Endothelial cell of umbilical vein (primary cell): ENCODE measurements around the gene KRT86. TPM values are rescaled to one million over a fixed set of nuclear protein-coding genes. Genes with fewer than 3 reads are reported as not detected.

Source experiments
- BruUV-seq: library from RNA; stranded (reverse); fragments of 400-500 nt; replicated peaks from 2 replicates; lab custom pipeline; 2021; lab: Mats Ljungman, UMichigan
- CTCF ChIA-PET: fragments of 300-600, 350-600 bp; sonication (Branson Sonifier 250); formaldehyde crosslinking; loops from one replicate; lab custom pipeline; 2021; ENCODE audit warnings: antibody characterized with exemption, inconsistent platforms; lab: Charles Lee
- POLR2A ChIA-PET: fragments of 300-600, 350-600 bp; sonication (Branson Sonifier 250); formaldehyde crosslinking; loops from one replicate; lab custom pipeline; 2021; ENCODE audit warnings: antibody characterized with exemption, inconsistent platforms; lab: Charles Lee
- DNase-seq: peaks from one replicate; pipeline ENCODE4 v3.0.0-alpha.2; 2011; ENCODE audit warnings: low read depth, low spot score
- FAIRE-seq: peaks from 2 replicates; lab custom pipeline; 2011; peaks lifted over from hg19 to GRCh38; lab: Jason Lieb, UNC
- H2AFZ ChIP-seq: 2 replicates; pipeline ENCODE4 v1.6.0; 2012; ENCODE audit warnings: low read depth, low read length, control low read depth, inconsistent platforms
- H3K27ac ChIP-seq: 2 replicates; pipeline ENCODE4 v1.5.1; 2011; ENCODE audit warnings: low read depth, mild to moderate bottlenecking, control low read depth, low read length, moderate library complexity; ENCODE audit not compliant: insufficient read depth
- H3K27me3 ChIP-seq, 2 experiments: 2 replicates each; pipeline versions ENCODE4 v1.6.0 to v1.6.1; 2011; ENCODE audit warnings: low read length in 2 of 2, mixed read lengths in 1 of 2; ENCODE audit not compliant: control insufficient read depth in 2 of 2, insufficient read depth in 2 of 2
- H3K36me3 ChIP-seq, 2 experiments: 2 replicates in 1 of 2; 3 replicates in 1 of 2; pipeline ENCODE4 v1.5.1; 2011; ENCODE audit warnings: low read length in 2 of 2, mild to moderate bottlenecking in 1 of 2, moderate library complexity in 1 of 2; ENCODE audit not compliant: control insufficient read depth in 2 of 2, insufficient read depth in 2 of 2; ENCODE audit errors: extremely low read depth in 1 of 2
- H3K4me1 ChIP-seq: 3 replicates; pipeline ENCODE4 v1.5.1; 2011; ENCODE audit warnings: mild to moderate bottlenecking, low read length; ENCODE audit not compliant: control insufficient read depth, insufficient read depth; ENCODE audit errors: extremely low read depth
- H3K4me2 ChIP-seq: 2 replicates; pipeline ENCODE4 v1.6.1; 2011; ENCODE audit warnings: low read length, control low read depth, mixed read lengths; ENCODE audit not compliant: insufficient read depth
- H3K4me3 ChIP-seq, 3 experiments: fragments of 200-600 bp in 1 of 3; sonication (generic), shearing (Covaris generic) in 1 of 3; replicated peaks in 1 of 3; 2 replicates each; pipeline ENCODE4 v1.5.1; 2011 to 2016; ENCODE audit warnings: control low read depth in 3 of 3, low read length in 3 of 3, mild to moderate bottlenecking in 2 of 3, inconsistent platforms in 1 of 3, low read depth in 1 of 3, moderate library complexity in 1 of 3; ENCODE audit not compliant: insufficient read depth in 1 of 3
- H3K79me2 ChIP-seq: 2 replicates; pipeline ENCODE4 v1.6.0; 2012; ENCODE audit warnings: low read length, inconsistent platforms; ENCODE audit not compliant: control insufficient read depth, insufficient read depth
- H3K9ac ChIP-seq: replicated peaks from 2 replicates; pipeline ENCODE3; 2011; ENCODE audit warnings: low read length, control low read depth; ENCODE audit not compliant: insufficient read depth; ENCODE audit errors: extremely low read depth
- H3K9me1 ChIP-seq: replicated peaks from 3 replicates; pipeline ENCODE4 v1.6.0; 2011; ENCODE audit warnings: mild to moderate bottlenecking, low read length; ENCODE audit not compliant: control insufficient read depth, insufficient read depth; ENCODE audit errors: extremely low read depth
- H3K9me3 ChIP-seq: replicated peaks from 2 replicates; pipeline ENCODE4 v1.5.1; 2012; ENCODE audit warnings: low read length, inconsistent platforms; ENCODE audit not compliant: control insufficient read depth, insufficient read depth
- H4K20me1 ChIP-seq: replicated peaks from 2 replicates; pipeline ENCODE3; 2011; ENCODE audit warnings: mild to moderate bottlenecking, low read length; ENCODE audit not compliant: control insufficient read depth, insufficient read depth; ENCODE audit errors: extremely low read depth
- EZH2 ChIP-seq: IDR thresholded peaks from 2 replicates; pipeline ENCODE4 v1.6.1; 2012; ENCODE audit warnings: borderline replicate concordance, low read depth, mild to moderate bottlenecking, moderate library complexity, low read length, inconsistent platforms; ENCODE audit not compliant: severe bottlenecking
- FOS ChIP-seq: IDR thresholded peaks from 2 replicates; pipeline ENCODE4 v1.6.1; 2011; ENCODE audit warnings: mild to moderate bottlenecking, low read length, moderate library complexity, borderline replicate concordance; ENCODE audit not compliant: insufficient read depth
- GATA2 ChIP-seq: IDR thresholded peaks from 2 replicates; pipeline ENCODE4 v1.7.0; 2011; ENCODE audit warnings: low read depth, mild to moderate bottlenecking, moderate library complexity, mixed read lengths, low read length; ENCODE audit not compliant: insufficient read length, insufficient read depth
- JUN ChIP-seq: IDR thresholded peaks from 2 replicates; pipeline ENCODE4 v1.6.1; 2011; ENCODE audit warnings: borderline replicate concordance, low read depth; ENCODE audit not compliant: insufficient read length, insufficient read depth
- MYC ChIP-seq: IDR thresholded peaks from one replicate; pipeline ENCODE4 v1.6.1; 2011; ENCODE audit warnings: mild to moderate bottlenecking, low read depth, low read length
- POLR2A ChIP-seq: IDR thresholded peaks from 2 replicates; pipeline ENCODE4 v1.6.1; 2012; ENCODE audit warnings: low read depth, mild to moderate bottlenecking, control low read depth, low read length
- POLR2AphosphoS5 ChIP-seq: IDR thresholded peaks from 2 replicates; pipeline ENCODE4 v1.6.1; 2012; ENCODE audit warnings: low read depth, mild to moderate bottlenecking, control low read depth, low read length, moderate library complexity; ENCODE audit not compliant: insufficient read depth
- dilution Hi-C: fragments of 300-500 bp; cut with MboI; formaldehyde crosslinking; loops from one replicate; pipeline ENCODE4 v1.15.0; 2019; ENCODE audit warnings: low sequenced_read_pairs; ENCODE audit not compliant: extremely low pct_ligation_motif_present
- intact Hi-C: fragments of 100-400 bp; cut with micrococcal nuclease; formaldehyde crosslinking; loops from one replicate; pipeline ENCODE4 v1.10.0; 2022
- polyA plus RNA-seq, 4 experiments: library from polyadenylated mRNA; depleted of rRNA in 3 of 4; stranded (reverse) in 3 of 4; unstranded in 1 of 4; fragments of >200 nt; gene quantifications; 2 replicates each; pipeline versions ENCODE4 v1.2.1 to v1.2.3, GENCODE V29; 2011 to 2012; ENCODE audit warnings: missing spikeins in 1 of 4
- total RNA-seq: library from RNA; stranded (reverse); gene quantifications from 2 replicates; pipeline ENCODE4 v1.2.3, GENCODE V29; 2021
- TF ChIP-seq, protein P1 (sequence below), 2 donors: IDR thresholded peaks; 1 replicate in 1 of 2; 2 replicates in 1 of 2; pipeline ENCODE4 v1.5.1; 2011; ENCODE audit warnings: low read length in 2 of 2, mild to moderate bottlenecking in 2 of 2, moderate library complexity in 2 of 2, control low read depth in 1 of 2, inconsistent platforms in 1 of 2, low read depth in 1 of 2; ENCODE audit not compliant: insufficient read depth in 1 of 2; ENCODE audit errors: extremely low read depth in 1 of 2
- TF ChIP-seq, protein P2 (sequence below): IDR thresholded peaks from 2 replicates; pipeline ENCODE4 v1.6.1; 2011; ENCODE audit not compliant: insufficient read depth, insufficient read length

The KRT86 gene
- total and polyA plus RNA-seq, 2 donors (not counting 3 experiments of a cell fraction or from before 2014, with no cell fraction given), result not detected

DNA sequence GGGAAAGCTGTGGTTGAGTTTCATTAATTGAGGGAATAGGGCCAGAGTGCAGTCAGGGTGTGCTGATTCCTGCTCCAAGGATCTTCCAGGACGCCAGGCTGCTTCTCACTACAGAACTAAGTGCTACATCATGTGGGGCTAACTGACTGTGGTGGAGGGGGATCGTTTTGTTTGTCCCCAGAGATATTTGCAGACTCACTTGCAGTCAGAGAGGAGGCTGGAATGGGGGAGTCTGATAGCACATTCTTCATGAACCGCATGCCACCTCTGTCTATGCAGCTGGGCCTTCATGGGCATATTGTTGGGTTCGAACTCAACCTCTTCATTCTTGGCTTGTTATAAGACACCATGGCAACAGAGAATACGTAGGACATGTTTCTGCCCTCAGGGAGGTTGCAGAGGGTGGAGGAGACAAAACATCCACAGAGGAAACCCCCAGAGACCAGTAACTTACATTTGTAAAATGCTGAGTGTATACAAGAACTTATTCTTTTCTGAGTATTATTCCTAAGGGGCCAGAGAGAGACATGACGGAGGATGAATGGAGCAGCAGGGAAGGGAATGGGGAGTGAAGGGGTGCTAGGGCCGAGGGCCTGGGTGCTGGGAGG, 28.4 kb upstream of the KRT86 start:
- Histone ChIP-seq H3K4me2 (no peak overlapping the region), H3K9ac (no peak overlapping the region), H3K27me3 (peaks cover 0 to 5% of the 10 kb centered on the region in 2 experiments), H4K20me1 (no peaks in the 10 kb centered on the region), H3K4me1 (peaks cover 23% of the 10 kb centered on the region), H3K79me2 (no peaks in the 10 kb centered on the region), H3K9me3 (no peaks in the 10 kb centered on the region), H3K36me3 (peaks cover 0 to 5% of the 10 kb centered on the region in 2 experiments), H2AFZ (no peak overlapping the region), H3K4me3 (no peak overlapping the region), H3K9me1 (no peaks in the 10 kb centered on the region), H3K27ac (no peak overlapping the region)
- ChIA-PET POLR2A (no interaction called here), CTCF (interaction anchor here (1.2 to 1.9 kb wide), 4 partner anchors 12 to 91 kb away, joined by 3 to 5 read pairs (median 4); partner anchors contain the start of gene KRT7)
- intact Hi-C loops, result no loop called here
- no TSS peak for BruUV-seq
- dilution Hi-C loops, result no loop called here
- DNase-seq, result no peak
- no peak for FAIRE-seq
- TF ChIP-seq POLR2A, result no peak
- TF ChIP-seq, protein P1, sequence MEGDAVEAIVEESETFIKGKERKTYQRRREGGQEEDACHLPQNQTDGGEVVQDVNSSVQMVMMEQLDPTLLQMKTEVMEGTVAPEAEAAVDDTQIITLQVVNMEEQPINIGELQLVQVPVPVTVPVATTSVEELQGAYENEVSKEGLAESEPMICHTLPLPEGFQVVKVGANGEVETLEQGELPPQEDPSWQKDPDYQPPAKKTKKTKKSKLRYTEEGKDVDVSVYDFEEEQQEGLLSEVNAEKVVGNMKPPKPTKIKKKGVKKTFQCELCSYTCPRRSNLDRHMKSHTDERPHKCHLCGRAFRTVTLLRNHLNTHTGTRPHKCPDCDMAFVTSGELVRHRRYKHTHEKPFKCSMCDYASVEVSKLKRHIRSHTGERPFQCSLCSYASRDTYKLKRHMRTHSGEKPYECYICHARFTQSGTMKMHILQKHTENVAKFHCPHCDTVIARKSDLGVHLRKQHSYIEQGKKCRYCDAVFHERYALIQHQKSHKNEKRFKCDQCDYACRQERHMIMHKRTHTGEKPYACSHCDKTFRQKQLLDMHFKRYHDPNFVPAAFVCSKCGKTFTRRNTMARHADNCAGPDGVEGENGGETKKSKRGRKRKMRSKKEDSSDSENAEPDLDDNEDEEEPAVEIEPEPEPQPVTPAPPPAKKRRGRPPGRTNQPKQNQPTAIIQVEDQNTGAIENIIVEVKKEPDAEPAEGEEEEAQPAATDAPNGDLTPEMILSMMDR (IDR thresholded peaks at IDR 0.05; ENCODE audit: extremely low read depth in 1 of 2, insufficient read depth in 1 of 2, low read depth in 1 of 2, low read length in 2 of 2), result no peak
- TF ChIP-seq, protein P2, sequence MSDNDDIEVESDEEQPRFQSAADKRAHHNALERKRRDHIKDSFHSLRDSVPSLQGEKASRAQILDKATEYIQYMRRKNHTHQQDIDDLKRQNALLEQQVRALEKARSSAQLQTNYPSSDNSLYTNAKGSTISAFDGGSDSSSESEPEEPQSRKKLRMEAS, result no peak
- no peak for TF ChIP-seq GATA2
- TF ChIP-seq MYC, result no peak
- TF ChIP-seq JUN, result no peak
- no peak for TF ChIP-seq POLR2AphosphoS5
- TF ChIP-seq FOS, result no peak
- TF ChIP-seq EZH2, result no peak
